Retinal pigment epithelial cell (primary cell): Measurements from ENCODE around the gene EPHB3.
A peak's percentile ranks its signal among the peaks of the same experiment; 100 is the strongest.

Experiments
- DNase-seq: peaks from one replicate; pipeline ENCODE4 v3.0.0-alpha.2; 2010; ENCODE audit warnings: low read depth
- H3K4me3 ChIP-seq: 2 replicates; pipeline ENCODE4 v1.5.1; 2011; ENCODE audit warnings: mild to moderate bottlenecking, low read length, control low read depth, moderate library complexity
- TF ChIP-seq, protein P1 (sequence below): conservative IDR thresholded peaks from 2 replicates; pipeline ENCODE4 v1.5.1; 2011; ENCODE audit warnings: low read depth, low read length, control low read depth, inconsistent platforms

The EPHB3 gene

DNA sequence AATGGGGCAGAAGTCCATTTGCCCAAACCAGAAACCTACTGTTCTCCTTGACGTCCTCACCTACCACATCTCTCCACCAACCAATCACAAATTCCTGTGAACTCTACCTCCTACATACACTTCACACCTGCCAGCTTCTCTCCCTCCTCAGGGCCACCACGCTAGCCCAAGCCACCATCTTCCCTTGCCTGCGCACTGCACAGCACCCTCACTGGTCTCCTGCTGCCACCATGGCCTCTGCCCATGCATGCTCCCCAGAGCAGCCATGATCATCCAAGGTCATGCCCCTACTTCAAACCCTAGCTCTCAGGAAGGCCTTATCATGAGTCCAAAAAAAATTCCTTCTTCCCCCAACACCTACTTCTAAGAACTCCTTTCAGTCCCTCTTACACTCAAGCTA is 1.1 kb upstream of the EPHB3 start:
- DNase-seq, result no peak
- no peak overlapping the region for H3K4me3 ChIP-seq
- TF ChIP-seq, protein P1, sequence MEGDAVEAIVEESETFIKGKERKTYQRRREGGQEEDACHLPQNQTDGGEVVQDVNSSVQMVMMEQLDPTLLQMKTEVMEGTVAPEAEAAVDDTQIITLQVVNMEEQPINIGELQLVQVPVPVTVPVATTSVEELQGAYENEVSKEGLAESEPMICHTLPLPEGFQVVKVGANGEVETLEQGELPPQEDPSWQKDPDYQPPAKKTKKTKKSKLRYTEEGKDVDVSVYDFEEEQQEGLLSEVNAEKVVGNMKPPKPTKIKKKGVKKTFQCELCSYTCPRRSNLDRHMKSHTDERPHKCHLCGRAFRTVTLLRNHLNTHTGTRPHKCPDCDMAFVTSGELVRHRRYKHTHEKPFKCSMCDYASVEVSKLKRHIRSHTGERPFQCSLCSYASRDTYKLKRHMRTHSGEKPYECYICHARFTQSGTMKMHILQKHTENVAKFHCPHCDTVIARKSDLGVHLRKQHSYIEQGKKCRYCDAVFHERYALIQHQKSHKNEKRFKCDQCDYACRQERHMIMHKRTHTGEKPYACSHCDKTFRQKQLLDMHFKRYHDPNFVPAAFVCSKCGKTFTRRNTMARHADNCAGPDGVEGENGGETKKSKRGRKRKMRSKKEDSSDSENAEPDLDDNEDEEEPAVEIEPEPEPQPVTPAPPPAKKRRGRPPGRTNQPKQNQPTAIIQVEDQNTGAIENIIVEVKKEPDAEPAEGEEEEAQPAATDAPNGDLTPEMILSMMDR, result no peak

DNA sequence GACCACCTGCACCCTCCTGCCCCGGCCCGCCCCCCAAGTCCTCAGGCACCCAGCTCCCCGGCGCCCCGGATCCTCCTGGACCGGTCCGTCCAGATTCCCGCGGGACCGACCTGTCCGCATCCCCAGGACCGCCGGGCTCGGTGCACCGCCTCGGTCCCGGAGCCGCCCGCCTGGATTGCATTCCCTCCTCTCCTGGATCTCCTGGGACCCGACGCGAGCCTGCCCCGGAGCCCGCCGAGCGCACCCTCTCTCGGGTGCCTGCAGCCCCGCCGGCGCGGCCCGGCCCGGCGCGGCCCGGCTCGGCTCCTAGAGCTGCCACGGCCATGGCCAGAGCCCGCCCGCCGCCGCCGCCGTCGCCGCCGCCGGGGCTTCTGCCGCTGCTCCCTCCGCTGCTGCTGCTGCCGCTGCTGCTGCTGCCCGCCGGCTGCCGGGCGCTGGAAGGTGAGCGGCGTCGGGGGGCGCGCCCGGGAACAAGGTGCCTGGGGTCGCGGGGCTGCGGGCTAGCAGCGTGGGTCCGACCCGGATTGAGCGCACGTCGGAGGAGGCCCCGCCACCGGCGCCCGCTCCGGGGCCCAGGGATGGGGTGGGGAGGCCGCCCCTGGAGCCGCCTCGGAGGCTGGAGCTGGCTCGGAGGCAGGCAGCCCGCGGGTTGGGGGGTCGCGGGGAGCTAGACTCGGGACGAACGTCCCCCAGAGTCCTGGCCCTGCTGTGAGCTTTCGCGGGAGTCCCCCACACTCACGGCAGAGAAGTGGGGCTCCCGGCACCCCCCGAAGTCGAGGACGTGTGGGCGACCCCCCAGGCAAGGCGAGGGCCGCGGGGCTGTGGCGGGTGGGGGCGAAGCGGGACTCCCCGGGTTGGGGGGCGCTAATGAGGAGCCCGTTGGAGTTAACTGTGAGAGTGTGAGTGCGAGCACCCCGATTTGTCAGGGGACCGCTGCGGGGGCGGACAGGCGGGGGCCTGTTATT is 610 bp downstream of the EPHB3 start:
- no peak for DNase-seq
- peak overlapping the region; percentile 49 for H3K4me3 ChIP-seq
- TF ChIP-seq, protein P1, result no peak

DNA sequence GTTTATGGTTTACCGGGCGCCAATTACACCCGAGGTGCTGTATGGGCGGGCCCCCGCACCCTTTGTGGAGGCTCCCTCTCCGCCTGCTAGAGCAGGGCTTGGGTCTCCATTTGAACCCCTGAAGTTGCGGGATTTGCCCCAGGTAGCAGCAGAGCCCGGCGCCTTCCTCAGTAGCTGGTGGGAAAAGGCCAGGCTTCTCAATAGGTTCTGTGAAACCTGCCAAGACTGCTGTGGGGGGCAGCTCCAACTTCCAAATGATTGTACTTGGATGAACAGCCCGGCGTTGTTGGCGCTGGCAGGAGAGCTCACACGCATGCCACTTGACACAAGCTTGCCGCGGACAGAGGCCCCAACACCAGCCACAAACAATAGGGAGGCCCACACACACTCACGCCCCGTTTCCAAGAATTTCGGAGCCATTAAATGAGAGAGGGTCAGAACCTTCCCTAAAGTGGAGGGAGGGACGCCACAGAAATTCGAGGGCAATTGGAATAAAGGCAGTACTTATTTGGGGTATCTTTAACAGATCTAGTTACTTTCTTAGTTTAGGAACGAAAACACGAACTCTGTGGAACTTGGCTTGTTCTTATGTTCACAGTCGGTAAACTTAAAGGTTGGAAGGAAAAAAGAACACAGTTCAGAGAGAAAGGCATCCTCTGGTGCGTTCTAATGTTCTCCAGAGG is 1.4 kb downstream of the EPHB3 start:
- no peak for DNase-seq
- no peak overlapping the region for H3K4me3 ChIP-seq
- TF ChIP-seq, protein P1, result no peak

DNA sequence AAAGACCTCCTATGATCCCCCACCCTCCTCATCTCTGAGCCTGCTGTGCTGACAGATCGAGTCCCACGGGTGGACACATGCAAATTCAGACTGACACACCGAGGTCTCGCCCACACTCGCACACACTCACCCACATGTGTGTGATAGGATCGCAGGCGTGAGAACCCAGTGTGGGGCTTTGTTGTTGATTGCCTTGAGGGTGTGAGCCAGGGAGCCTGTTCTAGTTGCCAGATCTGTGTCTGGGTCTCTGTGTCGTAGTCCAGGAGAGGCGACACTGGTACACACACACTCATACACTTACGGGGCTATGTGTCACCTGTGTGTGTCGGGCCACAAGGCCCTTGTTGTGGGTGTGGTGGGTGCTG is 2.0 kb downstream of the EPHB3 start:
- DNase-seq, result no peak
- H3K4me3 ChIP-seq, result no peak overlapping the region
- TF ChIP-seq, protein P1, result no peak

DNA sequence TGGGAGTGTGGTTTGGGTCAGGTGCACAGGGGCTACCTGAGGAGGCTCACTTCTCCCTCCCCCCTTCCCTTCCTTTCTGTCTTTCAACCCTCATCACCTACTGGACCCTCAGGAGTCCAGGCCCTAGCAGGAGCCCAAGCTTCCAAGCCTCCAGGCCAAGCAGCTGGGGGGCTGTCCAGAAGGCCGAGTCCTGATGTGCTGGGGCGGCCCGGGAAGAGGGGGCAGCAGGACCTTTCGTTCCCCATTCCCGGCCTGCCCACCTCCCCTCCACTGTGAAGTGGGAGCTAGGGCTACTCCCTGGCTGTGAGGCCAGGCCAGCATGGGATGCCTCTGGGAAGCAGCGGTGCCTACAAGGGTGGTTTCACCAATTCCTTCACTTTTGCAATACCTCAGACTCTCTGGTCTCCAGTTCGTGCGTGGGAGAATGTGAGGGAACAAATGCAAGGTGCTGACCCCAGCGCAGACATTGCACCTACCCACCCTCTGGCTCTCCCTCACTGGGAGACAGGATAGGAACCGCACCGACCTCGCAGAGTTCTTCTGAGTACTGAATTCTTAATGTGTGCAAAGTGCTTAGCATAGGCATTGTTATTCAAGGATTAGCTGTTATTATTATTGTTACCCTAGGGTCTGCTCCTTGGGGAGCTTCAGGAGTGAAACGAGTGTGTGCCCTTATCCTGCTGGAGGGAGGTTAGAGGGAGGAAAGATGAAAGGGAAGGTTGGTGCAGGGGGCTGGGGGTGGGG is 2.5 kb downstream of the EPHB3 start:
- H3K4me3 ChIP-seq, result no peak overlapping the region
- TF ChIP-seq, protein P1, result no peak
- DNase-seq, result no peak

DNA sequence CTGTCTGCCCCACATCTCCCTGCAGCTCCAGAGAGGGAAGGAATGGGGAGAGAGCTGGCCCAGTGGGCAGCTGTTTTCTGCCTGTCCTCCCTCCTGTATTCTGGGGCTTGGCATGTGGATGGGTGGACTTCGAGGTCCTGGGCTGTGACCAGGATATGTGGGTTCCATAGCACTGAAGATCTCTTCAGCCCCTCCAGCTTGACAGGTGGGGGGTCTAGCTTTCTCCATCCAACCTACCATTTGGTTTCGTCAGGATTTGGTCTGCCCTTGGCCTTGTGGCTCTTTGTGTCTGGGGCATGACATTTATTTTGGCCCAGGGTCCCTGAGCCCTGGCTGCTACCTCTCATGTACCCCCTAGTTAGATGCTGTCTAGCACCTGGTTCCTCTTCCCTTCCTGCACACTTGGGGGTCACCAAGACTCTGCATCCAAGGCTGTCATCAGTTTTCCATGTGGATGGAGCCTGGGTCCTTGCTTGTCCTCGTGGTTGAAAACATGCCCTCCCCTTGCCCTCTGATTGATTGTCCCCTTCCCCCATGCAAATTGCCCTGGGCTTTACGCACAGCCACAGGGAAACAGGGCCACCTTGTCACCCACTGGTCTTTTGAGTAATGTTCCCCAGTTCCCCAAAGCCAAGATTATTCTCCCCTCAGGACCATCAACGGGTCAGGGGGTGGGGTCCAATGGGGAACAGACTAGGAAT is 3.2 kb downstream of the EPHB3 start:
- no peak for DNase-seq
- TF ChIP-seq, protein P1, result no peak
- no peak overlapping the region for H3K4me3 ChIP-seq
